Mesenchymal stem cell (in vitro differentiated cells and primary cell): ENCODE data around the gene CCDC150.

Source experiments
- DNase-seq: peaks from one replicate; pipeline ENCODE4 v3.0.0-alpha.2; 2013
- H2AFZ ChIP-seq: one replicate; pipeline ENCODE4 v1.6.1; 2013; ENCODE audit warnings: low read depth, mild to moderate bottlenecking, control low read depth, inconsistent platforms, low read length, moderate library complexity
- H2AK5ac ChIP-seq: 2 replicates; pipeline ENCODE4 v1.6.1; 2013; ENCODE audit warnings: low read length, moderate library complexity, mild to moderate bottlenecking, inconsistent platforms; ENCODE audit not compliant: severe bottlenecking
- H2BK120ac ChIP-seq: one replicate; pipeline ENCODE4 v1.6.1; 2013; ENCODE audit warnings: low read depth, mild to moderate bottlenecking, inconsistent platforms, low read length, moderate library complexity
- H2BK12ac ChIP-seq, 2 experiments: one replicate each; pipeline ENCODE4 v1.6.1; 2013; ENCODE audit warnings: inconsistent platforms in 2 of 2, low read length in 2 of 2, mild to moderate bottlenecking in 2 of 2, moderate library complexity in 2 of 2, control low read depth in 1 of 2
- H2BK15ac ChIP-seq: one replicate; pipeline ENCODE4 v1.6.1; 2013; ENCODE audit warnings: mild to moderate bottlenecking, low read depth, inconsistent platforms; ENCODE audit not compliant: poor library complexity, severe bottlenecking
- H2BK5ac ChIP-seq: 2 replicates; pipeline ENCODE4 v1.6.1; 2013; ENCODE audit warnings: low read depth, mild to moderate bottlenecking, low read length, control low read depth, inconsistent platforms; ENCODE audit not compliant: poor library complexity, severe bottlenecking
- H3K14ac ChIP-seq, 2 experiments: one replicate each; pipeline ENCODE4 v1.6.1; 2013; ENCODE audit warnings: inconsistent platforms in 2 of 2, low read length in 2 of 2, control low read depth in 1 of 2, mild to moderate bottlenecking in 1 of 2, moderate library complexity in 1 of 2
- H3K18ac ChIP-seq, 2 experiments: one replicate each; pipeline ENCODE4 v1.6.1; 2013; ENCODE audit warnings: inconsistent platforms in 2 of 2, low read length in 2 of 2, control low read depth in 1 of 2, low read depth in 1 of 2, mild to moderate bottlenecking in 1 of 2
- H3K23ac ChIP-seq, 2 experiments: one replicate each; pipeline ENCODE4 v1.6.1; 2013; ENCODE audit warnings: inconsistent platforms in 2 of 2, low read length in 2 of 2, mild to moderate bottlenecking in 2 of 2, moderate library complexity in 2 of 2, control low read depth in 1 of 2
- H3K27ac ChIP-seq: 2 replicates; pipeline ENCODE4 v1.5.1; 2013; ENCODE audit warnings: mild to moderate bottlenecking, moderate library complexity, low read length, control low read depth, inconsistent platforms; ENCODE audit not compliant: poor library complexity, severe bottlenecking
- H3K27me3 ChIP-seq, 2 experiments: 2 replicates each; pipeline versions ENCODE4 v1.6.1 to v1.7.0; 2013; ENCODE audit warnings: low read length in 2 of 2, mild to moderate bottlenecking in 2 of 2, moderate library complexity in 2 of 2, control low read depth in 1 of 2, inconsistent platforms in 1 of 2; ENCODE audit not compliant: control insufficient read depth in 1 of 2, insufficient read depth in 1 of 2
- H3K36me3 ChIP-seq, 2 experiments: 2 replicates each; pipeline versions ENCODE4 v1.6.1 to v1.7.0; 2013; ENCODE audit warnings: low read length in 2 of 2, control low read depth in 1 of 2, inconsistent platforms in 1 of 2, low read depth in 1 of 2, mild to moderate bottlenecking in 1 of 2; ENCODE audit not compliant: insufficient read depth in 2 of 2, control insufficient read depth in 1 of 2
- H3K4ac ChIP-seq, 2 experiments: one replicate each; pipeline ENCODE4 v1.6.1; 2013; ENCODE audit warnings: inconsistent platforms in 2 of 2, low read length in 2 of 2, mild to moderate bottlenecking in 2 of 2, moderate library complexity in 2 of 2, control low read depth in 1 of 2, low read depth in 1 of 2
- H3K4me1 ChIP-seq: 2 replicates; pipeline ENCODE4 v1.6.1; 2013; ENCODE audit warnings: low read depth, low read length, control low read depth; ENCODE audit not compliant: control insufficient read depth, insufficient read depth
- H3K4me2 ChIP-seq: 2 replicates; pipeline ENCODE4 v1.6.1; 2013; ENCODE audit warnings: low read length, mild to moderate bottlenecking, inconsistent platforms; ENCODE audit not compliant: poor library complexity, severe bottlenecking
- H3K4me3 ChIP-seq, 2 experiments: 2 replicates each; pipeline versions ENCODE4 v1.5.1 to v1.7.0; 2013; ENCODE audit warnings: low read length in 2 of 2, mild to moderate bottlenecking in 2 of 2, control low read depth in 1 of 2, low read depth in 1 of 2; ENCODE audit not compliant: insufficient read depth in 1 of 2
- H3K79me1 ChIP-seq: replicated peaks from 2 replicates; pipeline ENCODE4 v1.6.1; 2013; ENCODE audit warnings: mild to moderate bottlenecking, control low read depth, low read length, inconsistent platforms; ENCODE audit not compliant: poor library complexity, severe bottlenecking
- H3K9ac ChIP-seq: 2 replicates; pipeline ENCODE4 v1.7.0; 2013; ENCODE audit warnings: mild to moderate bottlenecking, low read length, moderate library complexity
- H3K9me3 ChIP-seq: 2 replicates; pipeline ENCODE4 v1.7.0; 2013; ENCODE audit warnings: mild to moderate bottlenecking, low read length; ENCODE audit not compliant: control insufficient read depth
- H4K8ac ChIP-seq: one replicate; pipeline ENCODE4 v1.6.1; 2013; ENCODE audit warnings: inconsistent platforms, mild to moderate bottlenecking, low read length, moderate library complexity
- H4K91ac ChIP-seq: one replicate; pipeline ENCODE4 v1.6.1; 2013; ENCODE audit warnings: mild to moderate bottlenecking, low read length, inconsistent platforms
- WGBS: methylation state at CpG from one replicate; pipeline ENCODE4 v1.1.7; 2013; ENCODE audit warnings: mixed read lengths; 5-methylcytosine and 5-hydroxymethylcytosine counted together

The CCDC150 gene

GRCh38 chr2:196748123-196748522, 108.6 kb downstream of the CCDC150 start:
- Histone ChIP-seq H3K18ac (no peak overlapping the region), H3K4me1 (no peaks in the 10 kb centered on the region), H2BK15ac (no peak overlapping the region), H2BK5ac (no peak overlapping the region), H3K27ac (no peak overlapping the region), H3K4me2 (no peak overlapping the region), H3K14ac (no peak overlapping the region), H3K27me3 (no peaks in the 10 kb centered on the region), H3K4me3 (no peak overlapping the region), H4K8ac (no peak overlapping the region), H3K79me1 (no peaks in the 10 kb centered on the region), H4K91ac (no peak overlapping the region), H3K4ac (no peak overlapping the region), H2BK12ac (no peak overlapping the region), H3K36me3 (no peaks in the 10 kb centered on the region), H2BK120ac (no peak overlapping the region), H3K9ac (no peak overlapping the region), H3K9me3 (no peaks in the 10 kb centered on the region), H2AK5ac (no peak overlapping the region), H3K23ac (no peak overlapping the region), H2AFZ (no peak overlapping the region)
- DNase-seq = no peak
- 100% methylated on average over 2 of the region's 2 CpGs for WGBS

- Histone ChIP-seq H4K8ac (no peak overlapping the region), H3K4ac (no peak overlapping the region), H3K36me3 (no peaks in the 10 kb centered on the region)
These were observed 110.9 kb downstream of the CCDC150 start for GRCh38 chr2:196750291-196750923.

GRCh38 chr2:196750977-196751631, 111.6 kb downstream of the CCDC150 start:
- H2AK5ac ChIP-seq = no peak overlapping the region
- no peak overlapping the region for H2BK5ac ChIP-seq
- H3K23ac ChIP-seq = no peak overlapping the region
- no peaks in the 10 kb centered on the region for H3K4me1 ChIP-seq
- H4K91ac ChIP-seq = no peak overlapping the region
- no peak overlapping the region for H3K14ac ChIP-seq
- WGBS = 20% methylated on average over 5 of the region's 8 CpGs
- H3K27me3 ChIP-seq = no peaks in the 10 kb centered on the region
- no peak overlapping the region for H3K4ac ChIP-seq
- H4K8ac ChIP-seq = no peak overlapping the region
- H2BK15ac ChIP-seq = no peak overlapping the region
- no peaks in the 10 kb centered on the region for H3K9me3 ChIP-seq
- no peak overlapping the region for H2AFZ ChIP-seq
- H2BK12ac ChIP-seq = no peak overlapping the region
- no peak overlapping the region for H2BK120ac ChIP-seq
- no peaks in the 10 kb centered on the region for H3K79me1 ChIP-seq
- no peak overlapping the region for H3K18ac ChIP-seq
- H3K27ac ChIP-seq = no peak overlapping the region
- no peaks in the 10 kb centered on the region for H3K36me3 ChIP-seq
- H3K9ac ChIP-seq = peak overlapping the region; percentile 51
- no peak overlapping the region for H3K4me2 ChIP-seq
- DNase-seq = peak; percentile 79
- H3K4me3 ChIP-seq = no peak overlapping the region

More at GRCh38 chr2:196750291-196750923, 110.9 kb downstream of the CCDC150 start:
- no peak overlapping the region for H2AK5ac ChIP-seq
- H3K14ac ChIP-seq = no peak overlapping the region
- H3K9ac ChIP-seq = no peak overlapping the region
- no peak overlapping the region for H2BK120ac ChIP-seq
- H3K4me1 ChIP-seq = no peaks in the 10 kb centered on the region
- H3K9me3 ChIP-seq = no peaks in the 10 kb centered on the region
- H2AFZ ChIP-seq = no peak overlapping the region
- no peak overlapping the region for H2BK15ac ChIP-seq
- WGBS = 94% methylated on average over 3 of the region's 4 CpGs
- no peak overlapping the region for H3K23ac ChIP-seq
- H3K4me3 ChIP-seq = no peak overlapping the region
- no peak overlapping the region for H3K18ac ChIP-seq
- DNase-seq = no peak
- H3K79me1 ChIP-seq = no peaks in the 10 kb centered on the region
- no peak overlapping the region for H4K91ac ChIP-seq
- H2BK5ac ChIP-seq = no peak overlapping the region
- H3K27me3 ChIP-seq = no peaks in the 10 kb centered on the region
- no peak overlapping the region for H2BK12ac ChIP-seq
- H3K4me2 ChIP-seq = no peak overlapping the region
- no peak overlapping the region for H3K27ac ChIP-seq

GRCh38 chr2:196758474-196759377, 119.2 kb downstream of the CCDC150 start:
- no peak overlapping the region for H2BK5ac ChIP-seq
- no peak overlapping the region for H3K27ac ChIP-seq
- no peak overlapping the region for H3K4ac ChIP-seq
- no peaks in the 10 kb centered on the region for H3K9me3 ChIP-seq
- H2AK5ac ChIP-seq = no peak overlapping the region
- peaks cover 6% of the 10 kb centered on the region in 2 experiments for H3K36me3 ChIP-seq
- H2BK120ac ChIP-seq = no peak overlapping the region
- peak overlapping the region; percentile 46 for H3K9ac ChIP-seq
- peaks cover 1% of the 10 kb centered on the region for H3K4me1 ChIP-seq
- H3K4me2 ChIP-seq = no peak overlapping the region
- peak; percentile 17 for DNase-seq
- H2BK15ac ChIP-seq = no peak overlapping the region
- H3K14ac ChIP-seq = no peak overlapping the region
- H3K79me1 ChIP-seq = no peaks in the 10 kb centered on the region
- H2AFZ ChIP-seq = no peak overlapping the region
- no peak overlapping the region for H4K8ac ChIP-seq
- H3K27me3 ChIP-seq = no peaks in the 10 kb centered on the region
- no peak overlapping the region for H3K4me3 ChIP-seq
- H3K23ac ChIP-seq = no peak overlapping the region
- H2BK12ac ChIP-seq = no peak overlapping the region
- H4K91ac ChIP-seq = no peak overlapping the region
- no peak overlapping the region for H3K18ac ChIP-seq
- 98% methylated on average over 2 of the region's 3 CpGs for WGBS
